HG02885 (cell line): ENCODE data around the gene ADAMTS17.

Experiments used
- ATAC-seq: cut with Tn5 transposase; IDR thresholded peaks from one replicate; pipeline ENCODE4 v1.9.1; 2021; ENCODE audit warnings: mild to moderate bottlenecking; ENCODE audit not compliant: unreplicated experiment, poor library complexity

The ADAMTS17 gene, protein sequence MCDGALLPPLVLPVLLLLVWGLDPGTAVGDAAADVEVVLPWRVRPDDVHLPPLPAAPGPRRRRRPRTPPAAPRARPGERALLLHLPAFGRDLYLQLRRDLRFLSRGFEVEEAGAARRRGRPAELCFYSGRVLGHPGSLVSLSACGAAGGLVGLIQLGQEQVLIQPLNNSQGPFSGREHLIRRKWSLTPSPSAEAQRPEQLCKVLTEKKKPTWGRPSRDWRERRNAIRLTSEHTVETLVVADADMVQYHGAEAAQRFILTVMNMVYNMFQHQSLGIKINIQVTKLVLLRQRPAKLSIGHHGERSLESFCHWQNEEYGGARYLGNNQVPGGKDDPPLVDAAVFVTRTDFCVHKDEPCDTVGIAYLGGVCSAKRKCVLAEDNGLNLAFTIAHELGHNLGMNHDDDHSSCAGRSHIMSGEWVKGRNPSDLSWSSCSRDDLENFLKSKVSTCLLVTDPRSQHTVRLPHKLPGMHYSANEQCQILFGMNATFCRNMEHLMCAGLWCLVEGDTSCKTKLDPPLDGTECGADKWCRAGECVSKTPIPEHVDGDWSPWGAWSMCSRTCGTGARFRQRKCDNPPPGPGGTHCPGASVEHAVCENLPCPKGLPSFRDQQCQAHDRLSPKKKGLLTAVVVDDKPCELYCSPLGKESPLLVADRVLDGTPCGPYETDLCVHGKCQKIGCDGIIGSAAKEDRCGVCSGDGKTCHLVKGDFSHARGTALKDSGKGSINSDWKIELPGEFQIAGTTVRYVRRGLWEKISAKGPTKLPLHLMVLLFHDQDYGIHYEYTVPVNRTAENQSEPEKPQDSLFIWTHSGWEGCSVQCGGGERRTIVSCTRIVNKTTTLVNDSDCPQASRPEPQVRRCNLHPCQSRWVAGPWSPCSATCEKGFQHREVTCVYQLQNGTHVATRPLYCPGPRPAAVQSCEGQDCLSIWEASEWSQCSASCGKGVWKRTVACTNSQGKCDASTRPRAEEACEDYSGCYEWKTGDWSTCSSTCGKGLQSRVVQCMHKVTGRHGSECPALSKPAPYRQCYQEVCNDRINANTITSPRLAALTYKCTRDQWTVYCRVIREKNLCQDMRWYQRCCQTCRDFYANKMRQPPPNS

DNA sequence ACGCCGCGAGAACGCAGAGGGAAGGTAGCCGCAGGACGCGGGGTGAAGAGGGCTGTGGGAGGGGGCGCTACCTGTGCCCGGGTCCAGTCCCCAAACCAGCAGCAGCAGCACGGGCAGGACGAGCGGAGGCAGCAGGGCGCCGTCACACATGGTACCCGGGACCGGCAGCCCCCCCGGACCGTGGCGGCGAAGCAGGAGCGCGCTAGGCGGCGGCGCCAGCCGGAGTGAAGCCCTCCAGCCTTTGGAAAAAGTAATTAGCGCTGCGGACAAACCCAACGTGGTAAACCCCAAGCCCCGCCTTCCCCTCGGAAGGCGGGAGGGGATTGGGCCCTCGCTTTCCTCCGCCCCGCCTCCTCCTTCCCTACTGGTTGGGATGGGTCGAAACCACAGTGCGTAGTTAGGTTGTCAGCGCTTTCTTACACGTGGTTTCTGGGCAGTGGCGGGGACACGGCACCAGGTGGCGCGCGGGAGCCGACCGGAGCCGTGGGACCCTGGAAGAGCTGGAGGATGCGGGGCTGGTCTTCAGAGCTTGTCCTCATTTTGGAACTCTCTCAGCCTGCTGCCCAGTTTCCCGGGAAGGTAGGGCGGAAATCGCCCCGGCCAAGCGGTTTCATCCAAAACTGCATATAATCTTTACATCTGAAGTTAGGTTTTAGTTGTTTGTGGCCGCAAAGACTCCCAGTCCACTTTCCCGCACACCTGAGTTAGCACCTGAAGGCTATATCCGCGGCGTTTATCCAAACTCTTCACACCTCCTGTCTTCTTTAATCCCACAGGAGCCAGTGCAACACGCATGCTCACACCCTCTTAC is at the start of gene ADAMTS17:
TSS of gene ADAMTS17 (minus strand) at position 226 of the 811 bp plus-strand sequence. CDS start at position 150, 76 bp downstream.
- ATAC-seq: peak; percentile 96

DNA sequence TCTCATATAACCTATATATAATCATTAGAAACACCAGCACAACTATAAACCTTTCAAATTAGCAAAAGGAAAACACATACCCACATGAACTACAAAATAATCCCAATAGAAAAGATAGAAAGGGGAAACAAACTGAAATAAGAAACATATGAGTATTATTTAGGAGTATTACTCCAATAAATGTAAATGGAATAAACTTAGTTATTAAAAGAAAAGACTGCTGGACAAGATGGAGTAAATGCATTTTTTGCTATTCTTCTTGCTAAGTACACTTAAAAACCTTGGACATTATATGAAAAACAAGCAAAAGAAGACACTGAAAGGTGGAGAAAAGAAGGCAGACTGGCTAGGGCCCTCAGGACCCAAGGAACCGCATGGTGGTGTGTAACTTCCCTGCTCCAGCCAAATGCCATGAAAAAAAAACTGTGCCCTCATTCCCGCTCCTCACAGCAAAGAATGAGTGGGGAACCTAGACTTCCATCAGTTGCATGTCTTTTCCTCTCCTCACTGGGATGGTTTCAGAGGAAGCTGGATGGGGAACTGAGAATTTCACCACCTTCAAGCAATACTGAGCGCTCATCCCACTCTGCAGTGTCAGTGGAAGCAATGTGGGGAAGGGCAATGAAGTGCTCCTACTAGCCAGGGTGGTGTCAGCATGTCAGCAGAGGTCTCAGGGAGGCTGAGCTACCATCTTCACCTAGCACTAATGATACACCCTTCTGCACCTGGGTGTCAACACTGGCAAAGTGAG is 43.7 kb upstream of the ADAMTS17 start:
- ATAC-seq: no peak

DNA sequence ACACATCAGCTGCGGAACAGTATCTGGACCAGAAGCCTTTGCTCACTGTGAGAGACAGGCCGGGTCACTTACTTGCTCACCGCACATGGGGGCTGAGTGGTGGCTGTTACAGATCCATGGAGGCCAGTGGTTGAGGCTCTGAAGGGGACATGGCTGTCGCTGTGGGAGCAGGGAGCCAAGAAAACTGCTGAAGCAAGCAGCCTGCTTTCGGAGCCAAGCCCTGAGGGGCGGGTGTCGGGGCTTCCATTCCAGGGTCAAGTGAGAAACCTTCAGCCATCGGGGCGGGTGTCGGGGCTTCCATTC is 42.3 kb upstream of the ADAMTS17 start:
- ATAC-seq: no peak

DNA sequence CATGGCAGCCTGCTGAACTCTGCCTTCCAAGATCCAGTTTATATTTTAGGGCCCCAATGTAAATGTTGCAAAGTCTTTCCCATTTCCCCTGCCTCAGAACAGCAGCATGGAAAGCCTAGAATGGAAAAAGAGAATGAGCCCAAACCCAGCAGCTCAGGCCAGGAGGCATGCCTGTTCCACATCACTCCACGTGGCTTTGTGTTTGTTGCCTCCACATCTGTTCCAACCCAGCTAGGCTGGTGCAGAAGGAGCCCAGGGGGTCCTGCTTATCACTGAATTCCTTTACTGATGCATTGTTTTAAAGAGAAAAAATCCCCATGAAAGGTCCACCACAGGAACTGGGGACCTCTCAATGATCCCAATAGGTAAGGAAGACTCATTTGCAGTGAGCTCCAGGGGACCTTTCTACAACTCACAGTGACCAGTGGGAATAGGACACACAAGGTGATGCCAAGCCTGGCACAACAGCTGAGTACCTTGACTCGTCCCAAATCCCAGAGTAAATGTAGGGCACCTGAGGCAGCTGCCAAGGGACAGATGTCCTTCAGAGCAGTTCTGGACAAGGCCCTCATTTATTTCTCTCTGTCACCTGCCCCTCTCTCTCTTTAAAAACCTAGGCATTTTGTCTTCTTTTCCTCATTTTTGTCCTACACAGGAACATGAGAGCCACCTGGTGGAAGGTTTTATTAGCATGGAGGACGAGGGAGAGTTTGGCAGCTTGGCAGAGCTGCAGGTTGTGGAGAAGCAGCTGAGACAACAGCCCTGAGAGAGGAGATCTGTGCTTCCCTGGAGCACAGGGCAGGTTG is 41.7 kb upstream of the ADAMTS17 start:
- no peak for ATAC-seq

DNA sequence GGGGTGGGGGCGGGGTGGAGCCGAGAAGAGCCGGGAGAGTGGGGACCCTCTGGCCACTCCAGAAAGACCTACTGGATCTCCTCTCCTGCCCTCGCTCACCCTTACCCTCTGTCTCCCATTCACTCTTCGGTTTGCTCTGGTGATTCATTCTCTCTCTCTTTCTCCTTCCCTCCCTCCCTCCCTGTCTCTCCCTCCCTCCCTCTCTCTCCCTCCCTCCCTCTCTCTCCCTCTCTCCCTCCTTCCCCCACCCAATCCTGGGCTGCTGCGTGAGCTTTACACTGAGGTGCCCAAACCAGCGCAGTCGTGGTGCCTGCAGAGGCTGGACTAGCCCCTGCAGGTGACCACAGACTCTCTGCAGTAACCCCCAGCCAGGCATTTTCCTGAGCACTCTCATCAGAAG is 32.2 kb upstream of the ADAMTS17 start:
- ATAC-seq: no peak

DNA sequence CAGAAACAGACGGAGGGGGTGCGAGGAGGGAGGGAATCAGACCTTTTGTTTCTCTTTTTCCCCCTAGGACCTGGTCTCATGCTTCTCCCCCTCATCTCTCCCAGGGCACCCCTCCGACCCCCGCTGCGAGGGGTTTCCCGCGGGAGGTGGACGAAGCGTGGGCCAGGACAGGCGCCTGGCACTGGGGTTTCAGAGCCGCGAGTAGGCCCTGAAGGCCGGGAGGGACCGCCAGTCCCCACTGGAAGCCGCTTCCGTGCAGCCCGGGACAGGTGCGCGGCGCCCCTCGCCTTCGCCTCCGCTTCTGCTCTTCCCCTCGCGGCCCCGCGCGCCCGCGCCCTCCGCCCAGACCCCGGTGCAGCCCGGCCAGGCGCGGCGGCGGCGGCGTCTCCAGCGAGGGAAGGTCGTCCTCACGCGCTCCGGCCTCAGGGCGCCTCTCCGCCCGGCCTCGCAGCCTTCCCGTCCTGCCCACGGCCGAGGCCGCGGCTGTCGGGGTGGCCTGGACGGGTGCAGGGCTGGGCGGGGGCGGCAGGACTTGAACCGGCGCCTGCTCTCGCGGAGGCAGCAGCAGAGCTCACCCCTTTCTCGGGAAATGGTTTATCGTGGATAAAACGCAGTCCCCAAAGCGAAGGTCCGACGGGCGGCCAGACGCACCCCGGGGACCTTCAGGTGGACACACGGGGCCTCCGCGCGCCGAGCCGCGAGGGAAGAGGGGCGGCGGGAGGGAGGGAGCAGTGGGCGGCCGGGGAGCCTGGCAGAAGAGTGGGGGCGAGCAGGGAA is 31.5 kb upstream of the ADAMTS17 start:
- ATAC-seq: no peak

DNA sequence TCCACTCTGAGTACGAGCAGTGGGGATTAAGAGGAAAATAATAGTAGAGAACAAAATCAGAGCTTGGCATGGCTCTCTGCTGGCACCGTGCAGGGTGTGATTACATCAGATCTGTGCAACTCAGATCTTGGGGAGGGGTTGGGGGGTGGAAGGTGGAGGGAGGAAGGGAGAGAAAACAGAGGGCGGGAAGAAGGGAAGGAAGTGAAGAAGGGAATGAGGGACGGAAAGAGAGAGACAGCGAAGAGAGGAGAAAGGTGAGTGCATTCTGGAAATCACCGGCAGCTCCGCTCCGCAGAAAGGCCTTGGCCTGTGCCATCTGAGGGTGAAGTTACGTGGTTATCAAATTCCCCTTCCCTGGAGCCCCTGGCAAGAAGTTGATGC is 31.0 kb upstream of the ADAMTS17 start:
- ATAC-seq: no peak

DNA sequence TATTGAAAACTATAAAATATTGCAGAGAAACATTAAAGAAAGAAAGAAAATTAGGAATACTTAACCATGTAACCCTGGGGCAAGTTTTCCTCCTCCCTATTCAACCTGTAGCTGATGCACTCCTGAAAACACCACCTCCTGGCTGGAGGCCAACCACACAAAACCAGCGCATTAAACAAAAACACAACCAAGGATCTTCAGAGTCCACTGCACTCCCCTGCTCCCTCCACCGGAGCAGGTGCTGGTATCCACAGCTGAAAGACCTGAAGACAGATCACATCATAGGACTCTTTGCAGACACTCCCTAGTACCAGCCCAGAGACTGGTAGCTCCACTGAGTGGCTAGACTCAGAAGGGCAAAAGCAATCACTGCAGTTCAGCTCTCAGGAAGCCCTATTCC is 13.6 kb upstream of the ADAMTS17 start:
- no peak for ATAC-seq

DNA sequence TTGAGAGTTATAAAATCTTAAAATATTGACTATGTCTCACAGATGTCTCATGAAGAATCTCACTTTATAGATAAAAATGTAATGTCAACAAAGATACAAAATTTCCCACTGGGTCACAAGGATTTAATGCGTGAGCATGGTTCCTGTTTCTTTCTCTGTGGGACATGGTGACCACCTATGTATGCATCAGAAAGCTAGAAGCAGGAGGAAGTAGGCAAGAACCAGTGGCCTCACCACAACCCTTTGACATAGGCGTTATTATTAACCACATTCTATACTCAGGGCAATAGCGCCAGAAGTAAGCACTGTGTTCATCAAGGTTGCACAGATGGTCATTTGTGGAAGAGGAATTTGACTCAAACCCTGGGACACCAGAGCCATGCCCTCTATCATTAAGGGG is 11.7 kb upstream of the ADAMTS17 start:
- ATAC-seq: peak; percentile 36

DNA sequence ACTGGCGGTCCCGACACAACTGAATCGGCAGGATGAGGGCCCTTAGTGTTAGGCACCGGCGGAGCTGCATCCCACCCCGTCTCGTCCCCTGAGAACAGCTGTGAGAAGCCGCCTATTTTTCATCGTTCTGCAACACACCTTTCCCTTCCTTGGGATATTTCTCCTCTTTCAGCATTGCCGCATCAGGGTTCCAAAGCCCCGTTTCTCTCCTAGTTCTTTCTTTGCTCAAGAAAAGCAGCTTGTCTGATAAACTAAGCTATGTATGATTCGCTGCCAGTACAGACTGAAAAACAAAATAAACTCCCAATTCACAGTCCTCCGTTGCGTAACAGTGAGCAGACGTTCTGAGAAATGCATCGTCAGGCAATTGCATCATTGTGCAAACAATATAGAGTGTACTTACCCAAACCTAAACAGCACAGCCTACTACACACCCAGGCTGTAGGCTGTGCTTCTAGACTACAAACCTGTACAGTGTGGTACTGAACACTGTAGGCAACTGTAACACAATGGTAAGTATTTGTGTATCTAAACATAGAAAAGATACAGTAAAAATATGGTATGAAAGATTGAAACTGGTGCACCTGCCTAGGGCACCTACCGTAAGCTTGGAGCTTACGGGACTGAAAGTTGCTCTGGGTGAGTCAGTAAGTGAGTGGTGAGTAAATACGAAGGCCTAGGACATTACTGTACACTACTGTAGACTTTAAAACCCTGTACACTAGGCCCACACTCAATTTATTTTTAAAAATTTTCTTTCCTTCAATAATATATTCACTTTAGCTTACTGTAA is 8.9 kb upstream of the ADAMTS17 start:
- ATAC-seq: no peak

DNA sequence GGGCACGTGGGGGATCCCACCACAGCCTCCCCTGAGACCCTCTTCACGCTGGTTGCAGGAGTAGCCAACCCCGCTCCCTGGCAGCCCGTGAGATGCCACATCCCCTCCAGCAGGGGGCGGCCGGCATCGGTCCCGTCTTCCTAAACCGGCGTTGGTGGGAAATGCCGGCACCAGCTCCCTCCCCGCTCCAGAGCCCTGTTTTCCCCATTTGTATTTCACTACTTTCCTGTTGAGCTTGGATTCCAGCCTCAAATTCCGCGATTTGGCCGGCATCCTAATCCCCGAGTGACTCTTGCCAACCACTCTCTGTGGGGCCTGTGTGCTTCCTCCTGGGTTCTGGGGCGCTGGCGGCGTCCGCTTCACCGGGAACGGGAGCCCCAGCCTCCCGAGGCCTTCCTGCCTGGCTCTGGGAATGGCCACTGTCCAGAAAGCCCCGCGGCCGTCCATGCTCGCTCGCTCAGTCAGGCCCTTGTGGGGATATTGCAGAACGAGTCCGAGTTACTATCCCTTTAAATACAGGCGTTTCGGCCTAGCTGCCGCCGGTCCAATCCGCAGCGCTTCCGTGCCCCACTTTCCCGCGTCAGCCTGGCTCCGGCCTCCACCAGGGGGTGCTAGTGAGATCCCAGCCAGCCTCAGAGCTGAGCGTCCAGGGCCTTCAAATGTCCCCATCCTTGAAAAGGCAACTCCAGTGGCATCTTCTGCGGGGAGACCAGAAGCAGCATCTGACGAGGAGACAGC is 8.1 kb upstream of the ADAMTS17 start:
- peak; percentile 91 for ATAC-seq

DNA sequence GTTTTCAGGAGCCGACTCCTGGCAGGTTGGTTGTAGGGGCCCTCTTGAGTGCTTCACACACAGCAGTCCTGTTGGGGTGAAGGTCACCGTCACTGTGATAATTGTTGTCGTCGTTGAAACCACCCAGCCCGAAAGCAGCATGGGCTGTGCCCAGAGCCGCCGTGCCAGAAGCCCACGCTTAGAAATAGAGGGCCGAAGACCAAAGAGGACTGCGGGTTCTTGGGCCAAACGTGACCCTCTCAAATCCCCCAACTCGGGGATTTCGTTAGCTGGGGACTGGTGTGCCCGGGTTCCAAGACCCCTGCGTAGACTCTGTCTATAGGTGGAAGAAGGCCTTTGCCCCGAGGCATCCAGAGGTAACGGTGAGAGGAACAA is 7.5 kb upstream of the ADAMTS17 start:
- ATAC-seq: no peak

DNA sequence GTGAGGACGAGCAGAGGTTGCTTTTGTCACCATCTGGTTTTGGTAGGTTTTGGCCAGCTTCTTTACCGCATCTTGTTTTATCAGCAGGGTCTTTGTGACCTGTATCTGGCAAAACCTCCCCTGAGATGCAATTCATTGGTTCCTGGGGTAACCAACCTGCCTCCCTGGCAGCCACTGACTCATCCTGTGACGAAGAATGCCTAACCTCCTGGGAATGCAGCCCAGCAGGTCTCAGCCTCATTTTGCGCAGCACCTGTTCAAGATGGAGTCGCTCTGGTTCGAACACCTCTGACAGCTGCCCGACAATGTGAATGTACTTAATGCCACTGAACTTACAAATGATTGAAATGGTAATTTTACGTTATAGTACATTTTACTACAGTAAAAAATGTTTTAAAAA is 6.8 kb upstream of the ADAMTS17 start:
- no peak for ATAC-seq

DNA sequence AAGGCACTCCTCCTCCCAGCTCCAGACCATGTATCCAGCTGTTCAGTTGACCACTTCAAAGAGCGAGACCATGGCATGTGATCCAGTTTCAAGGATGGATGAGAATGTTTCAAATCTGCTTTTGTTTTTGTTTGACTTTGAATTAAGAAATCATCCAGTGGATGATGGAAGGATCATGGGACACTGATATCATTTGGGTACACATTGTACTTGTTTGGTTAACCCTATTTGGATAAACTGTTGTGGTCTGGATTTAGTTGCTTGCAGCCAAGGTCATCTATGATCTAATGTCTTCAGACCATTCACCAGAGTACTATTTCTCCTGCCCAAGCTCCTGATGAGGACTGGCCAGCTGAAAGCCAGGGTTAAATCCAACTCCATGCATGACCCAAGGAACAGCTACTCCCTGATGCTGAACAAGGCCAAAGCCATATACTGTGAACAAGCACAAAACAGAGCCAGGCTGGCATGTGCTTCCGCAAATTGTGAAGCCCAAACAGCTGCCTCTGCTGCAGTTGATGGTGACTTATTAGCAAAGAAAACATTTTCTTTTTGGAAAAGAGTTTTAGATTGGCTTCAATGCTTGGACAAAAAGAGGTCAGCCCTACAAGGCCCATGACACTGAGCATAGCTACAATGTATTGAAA is 5.2 kb upstream of the ADAMTS17 start:
- no peak for ATAC-seq

DNA sequence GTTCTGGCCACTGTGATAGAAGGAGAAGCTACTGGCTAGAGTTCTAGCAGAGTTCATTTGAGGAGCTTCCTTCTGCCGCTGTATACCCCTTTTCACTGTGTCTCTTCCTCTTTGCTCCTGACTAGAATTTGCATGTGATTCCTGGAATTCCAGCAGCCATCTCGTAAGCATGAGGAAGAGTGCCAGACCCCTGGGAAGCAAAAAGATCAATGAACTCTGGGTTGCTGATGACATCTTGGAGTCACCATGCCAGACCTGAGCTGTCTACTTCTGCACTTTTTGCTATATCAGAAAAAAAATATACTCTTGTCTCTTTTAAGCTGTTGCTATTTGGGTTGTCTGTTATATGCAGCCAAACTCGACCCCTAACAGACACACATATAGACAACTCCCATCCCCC is 3.7 kb upstream of the ADAMTS17 start:
- ATAC-seq: no peak

DNA sequence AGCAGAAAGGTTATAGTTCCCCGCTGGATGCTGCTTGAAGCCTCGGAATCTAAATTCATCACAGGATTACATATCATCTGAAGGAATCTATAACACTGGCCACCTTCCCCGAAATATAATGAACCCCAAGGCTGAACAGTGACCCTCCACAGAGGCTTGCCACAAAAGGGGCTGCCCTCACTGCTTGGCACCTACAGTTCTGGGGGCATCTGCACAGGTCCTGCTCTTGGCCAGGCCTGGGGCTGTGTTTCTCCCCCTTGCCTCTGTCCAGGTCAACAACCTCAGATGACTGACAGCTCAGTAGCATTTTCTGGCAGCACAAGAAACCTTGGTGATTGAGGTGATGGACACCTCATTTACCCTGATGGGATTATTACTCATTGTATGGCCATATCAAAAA is 1.5 kb upstream of the ADAMTS17 start:
- no peak for ATAC-seq
